ENCODE data around the gene LSM7. TPM values are rescaled to one million over a fixed set of nuclear protein-coding genes. Genes with fewer than 3 reads are reported as not detected.
A peak's percentile ranks its signal among the peaks of the same experiment; 100 is the strongest.

Gene LSM7
- total and polyA plus RNA-seq, 9 of the 15 experiments (the other 6 are each of a cell fraction or from before 2014, with no cell fraction given) = 40.5 to 690 (median 265) TPM

- no peaks in the 10 kb centered on the region for H3K9me1 ChIP-seq (ENCODE audit: control insufficient read depth, insufficient read depth, low read length)
- in situ Hi-C loops (cut with MboI) = loop anchor here (5.0 to 10.0 kb wide), 2 partner anchors 81 to 159 kb away; partner anchors contain the start of genes PLEKHJ1 and SF3A2
- peak; percentile 74; the same call in 1 of the 2 replicates for TF ChIP-seq STAG1 (CRISPR knock-in tag; IDR thresholded peaks at IDR 0.05; ENCODE audit: borderline replicate concordance)
- TF ChIP-seq DEAF1 (CRISPR knock-in tag; IDR thresholded peaks at IDR 0.05) = peak; percentile 58; the same call in 1 of the 2 replicates
- TF ChIP-seq CTBP1 (IDR thresholded peaks at IDR 0.05; ENCODE audit: borderline replicate concordance) = peak; percentile 21; the same call in 1 of the 2 replicates
- no peak for TF ChIP-seq ETS1 (conservative IDR thresholded peaks at IDR 0.05; ENCODE audit: control insufficient read depth, low read depth, low read length)
- TF ChIP-seq REST (IDR thresholded peaks at IDR 0.05; ENCODE audit: borderline replicate concordance) = peak; percentile 84; the same call in 1 of the 2 replicates
- no peak for TF ChIP-seq REST (CRISPR knock-in tag; IDR thresholded peaks at IDR 0.05; ENCODE audit: low read depth)
- no peak for TF ChIP-seq SRSF1 (IDR thresholded peaks at IDR 0.05; ENCODE audit: low read depth, low read length)
- 0 out of 4 replicates have a peak, but pooled peaks of 1 of the 2 experiments have one; percentile 26 for TF ChIP-seq MAZ (CRISPR knock-in tag; conservative IDR thresholded peaks at IDR 0.05 in 1 of 2, IDR thresholded peaks at IDR 0.05 in 1 of 2)
- TF ChIP-seq RAD21 (CRISPR knock-in tag; conservative IDR thresholded peaks at IDR 0.05 in 1 of 2, IDR thresholded peaks at IDR 0.05 in 1 of 2) = peak; percentile 64 to 87
Observed at GRCh38 chr19:2315818-2316353, 12.5 kb downstream of the LSM7 start.

More at GRCh38 chr19:2315818-2316353, 12.5 kb downstream of the LSM7 start:
- Histone ChIP-seq H3K27ac (ENCODE audit: extremely low read depth, low read depth, low read length) (no peak overlapping the region), H3K9ac (ENCODE audit: insufficient read depth in 1 of 2, low read depth in 2 of 2, low read length in 2 of 2) (0 out of 4 replicates have a peak overlapping the region, but pooled peaks of 1 of the 2 experiments have one; percentile 11), H3K36me3 (ENCODE audit: control insufficient read depth, insufficient read depth, low read length) (no peaks in the 10 kb centered on the region; the same call in 2 of the 3 replicates), H3K4me3 (no peak overlapping the region), H2AFZ (ENCODE audit: low read depth, low read length) (peak overlapping the region; percentile 47; the same call in 1 of the 2 replicates), H3K4me2 (ENCODE audit: insufficient read depth, low read length) (0 out of 2 replicates have a peak overlapping the region, but pooled peaks have one; percentile 30), H4K20me1 (replicated peaks; ENCODE audit: control insufficient read depth, insufficient read depth, low read length) (no peaks in the 10 kb centered on the region), H3K4me1 (replicated peaks in 1 of 2; ENCODE audit: control insufficient read depth in 2 of 2, insufficient read depth in 2 of 2, low read length in 2 of 2) (peaks cover 3 to 33% of the 10 kb centered on the region in 2 experiments; a peak in 3 of 5 replicates), H3K27me3 (ENCODE audit: control insufficient read depth in 2 of 2, insufficient read depth in 2 of 2, low read length in 2 of 2) (no peaks in the 10 kb centered on the region), H3K79me2 (ENCODE audit: control insufficient read depth, insufficient read depth, low read length) (no peaks in the 10 kb centered on the region), H3K9me3 (replicated peaks; ENCODE audit: control insufficient read depth, insufficient read depth, low read depth, low read length) (peaks cover 12% of the 10 kb centered on the region)
- 34% methylated on average over 21 of the region's 22 CpGs for WGBS (ENCODE audit: insufficient coverage, low coverage, missing lambda C conversion rate)
- no TSS peak for BruUV-seq (replicated peaks)
- POLR2A ChIA-PET = interaction anchor here (0.6 to 4.2 kb wide), 4 partner anchors 12 to 1784 kb away, joined by 3 to 13 read pairs (median 4); partner anchors contain the start of genes CDC34, LSM7 and SPPL2B
- ATAC-seq (peak; percentile 89), FAIRE-seq (peak; percentile 75), DNase-seq (ENCODE audit: extremely low read depth in 1 of 4, low spot score in 3 of 4) (peak in 3 of 4 experiments; percentile 43 to 69 (median 66))
- CTCF ChIA-PET (ENCODE audit: low intra/inter-chr PET ratio) = no interaction called here
- intact Hi-C loops (cut with micrococcal nuclease) = loop anchor here (1.0 to 5.0 kb wide), 3 partner anchors 39 to 159 kb away; partner anchors contain the start of genes PLEKHJ1 and SF3A2

Measured in K562 (cell line).